Tibial nerve (tissue), 4 donors: ENCODE measurements around the gene OSBPL5.

Experiments
- CTCF ChIP-seq, 5 experiments: fragments of 200-600 bp in 3 of 5; fragments of 450-650 bp in 2 of 5; sonication (generic) in 3 of 5; IDR thresholded peaks; one replicate each; pipeline ENCODE4 v1.5.1; 2016 to 2019; ENCODE audit warnings: antibody characterized with exemption in 5 of 5, mild to moderate bottlenecking in 3 of 5, moderate library complexity in 2 of 5
- EP300 ChIP-seq, 2 donors: sonication (generic); formaldehyde crosslinking; IDR thresholded peaks; one replicate each; pipeline ENCODE4 v1.6.1; 2017; ENCODE audit warnings: antibody characterized with exemption in 2 of 2, mild to moderate bottlenecking in 1 of 2
- POLR2A ChIP-seq, 2 donors: fragments of 450-650 bp; IDR thresholded peaks; one replicate each; pipeline ENCODE4 v1.6.1; 2017; ENCODE audit warnings: antibody characterized with exemption in 2 of 2, mild to moderate bottlenecking in 2 of 2, moderate library complexity in 2 of 2

- TF ChIP-seq CTCF (IDR thresholded peaks at IDR 0.05): no peak
- no peak for TF ChIP-seq POLR2A (IDR thresholded peaks at IDR 0.05)
- TF ChIP-seq EP300 (IDR thresholded peaks at IDR 0.05): no peak
Measured at GRCh38 chr11:3147626-3148025, 17.5 kb downstream of the OSBPL5 start.
